GM19467 (cell line): ENCODE data around the gene SNAPC2.

ENCODE experiments used
- ATAC-seq: cut with Tn5 transposase; IDR thresholded peaks from one replicate; pipeline ENCODE4 v1.9.1; 2021; ENCODE audit warnings: mild to moderate bottlenecking, moderate library complexity; ENCODE audit not compliant: unreplicated experiment

SNAPC2 gene

GRCh38 chr19:7919610-7920518, at the start of gene SNAPC2:
SNAPC2 (plus strand) TSS chr19:7920338; CDS start chr19:7920367, 29 bp downstream.
- peak; percentile 49 for ATAC-seq

- ATAC-seq: no peak
These were observed 49.3 kb upstream of the SNAPC2 start for GRCh38 chr19:7870571-7871436.

GRCh38 chr19:7871437-7872305, 48.5 kb upstream of the SNAPC2 start:
- no peak for ATAC-seq

- no peak for ATAC-seq
These were observed 47.6 kb upstream of the SNAPC2 start for GRCh38 chr19:7872306-7873204.

- ATAC-seq: no peak
These were observed 46.6 kb upstream of the SNAPC2 start for GRCh38 chr19:7873304-7874075.

GRCh38 chr19:7874076-7874896, 45.9 kb upstream of the SNAPC2 start, which contains the start of gene PRR36:
PRR36 (minus strand) TSS chr19:7874390; CDS start chr19:7873689, 701 bp downstream.
- no peak for ATAC-seq

GRCh38 chr19:7874897-7875273, 45.3 kb upstream of the SNAPC2 start:
- ATAC-seq: no peak

- no peak for ATAC-seq
These were observed 42.8 kb upstream of the SNAPC2 start for GRCh38 chr19:7877249-7877836.

GRCh38 chr19:7879111-7879807, 40.9 kb upstream of the SNAPC2 start:
- no peak for ATAC-seq

- ATAC-seq: no peak
These were observed 40.3 kb upstream of the SNAPC2 start for GRCh38 chr19:7879836-7880235.

- no peak for ATAC-seq
These were observed 38.2 kb upstream of the SNAPC2 start for GRCh38 chr19:7881910-7882309.

- no peak for ATAC-seq
These were observed 37.0 kb upstream of the SNAPC2 start for GRCh38 chr19:7883105-7883504.

GRCh38 chr19:7883796-7884570, 36.2 kb upstream of the SNAPC2 start:
- no peak for ATAC-seq

- ATAC-seq: no peak
These were observed 34.3 kb upstream of the SNAPC2 start for GRCh38 chr19:7885818-7886217.

- no peak for ATAC-seq
These were observed 32.6 kb upstream of the SNAPC2 start for GRCh38 chr19:7887408-7888144.
